Measurements from ENCODE around the gene CAAP1.

GRCh38 chr9:26812217-26812616, 80.4 kb downstream of the CAAP1 start:
- TF ChIP-seq CTCF (IDR thresholded peaks at IDR 0.05) (no peak), POLR2A (IDR thresholded peaks at IDR 0.05) (no peak)

Measured in Peyer's patch (tissue), 4 donors.